ENCODE measurements around the gene DOK5. TPM values are rescaled to one million over a fixed set of nuclear protein-coding genes. Genes with fewer than 3 reads are reported as not detected.

Gene DOK5
- total and polyA plus RNA-seq, 9 of the 15 experiments (the other 6 are each of a cell fraction or from before 2014, with no cell fraction given) = not detected

DNA sequence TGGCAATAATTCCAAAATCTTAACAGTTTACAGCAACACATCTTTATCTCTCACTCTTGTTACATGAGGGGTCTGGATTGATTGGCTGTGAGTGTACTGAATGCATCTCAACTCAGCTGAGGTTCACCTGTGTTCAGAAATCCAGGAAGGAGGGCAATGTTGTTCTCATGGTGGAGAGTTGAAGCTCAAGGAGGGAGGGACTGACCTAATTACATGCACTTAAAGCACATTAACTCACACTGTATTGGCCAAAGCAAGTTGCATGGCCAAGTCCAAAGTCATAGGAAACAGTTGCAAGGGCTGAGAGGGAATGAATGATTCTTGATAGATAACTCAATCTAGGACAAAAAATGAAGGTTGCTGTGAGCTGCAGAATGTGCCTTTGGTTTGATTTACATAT, 102.2 kb downstream of the DOK5 start:
- no peak for DNase-seq (ENCODE audit: extremely low read depth in 1 of 4, low spot score in 3 of 4)
- no peak overlapping the region for H2AFZ ChIP-seq (ENCODE audit: low read depth, low read length)

More for the DNA sequence above, 102.2 kb downstream of the DOK5 start:
- Histone ChIP-seq H3K4me1 (replicated peaks in 1 of 2; ENCODE audit: control insufficient read depth in 2 of 2, insufficient read depth in 2 of 2, low read length in 2 of 2) (no peaks in the 10 kb centered on the region), H3K4me2 (ENCODE audit: insufficient read depth, low read length) (no peak overlapping the region), H3K9me1 (ENCODE audit: control insufficient read depth, insufficient read depth, low read length) (no peaks in the 10 kb centered on the region), H3K79me2 (ENCODE audit: control insufficient read depth, insufficient read depth, low read length) (no peaks in the 10 kb centered on the region), H3K9ac (ENCODE audit: insufficient read depth in 1 of 2, low read depth in 2 of 2, low read length in 2 of 2) (no peak overlapping the region), H4K20me1 (replicated peaks; ENCODE audit: control insufficient read depth, insufficient read depth, low read length) (no peaks in the 10 kb centered on the region), H3K27ac (ENCODE audit: extremely low read depth, low read depth, low read length) (no peak overlapping the region), H3K27me3 (ENCODE audit: control insufficient read depth in 2 of 2, insufficient read depth in 2 of 2, low read length in 2 of 2) (no peaks in the 10 kb centered on the region), H3K9me3 (replicated peaks; ENCODE audit: control insufficient read depth, insufficient read depth, low read depth, low read length) (peaks cover 4% of the 10 kb centered on the region; the same call in 1 of the 2 replicates), H3K36me3 (ENCODE audit: control insufficient read depth, insufficient read depth, low read length) (no peaks in the 10 kb centered on the region), H3K4me3 (no peak overlapping the region)
- TF ChIP-seq CAMTA2 (CRISPR knock-in tag; conservative IDR thresholded peaks at IDR 0.05) (no peak), U2AF2 (optimal IDR thresholded peaks at IDR 0.05; ENCODE audit: low read depth, low read length) (no peak), SUPT5H (IDR thresholded peaks at IDR 0.05) (no peak)
- TF ChIP-seq, protein P1, sequence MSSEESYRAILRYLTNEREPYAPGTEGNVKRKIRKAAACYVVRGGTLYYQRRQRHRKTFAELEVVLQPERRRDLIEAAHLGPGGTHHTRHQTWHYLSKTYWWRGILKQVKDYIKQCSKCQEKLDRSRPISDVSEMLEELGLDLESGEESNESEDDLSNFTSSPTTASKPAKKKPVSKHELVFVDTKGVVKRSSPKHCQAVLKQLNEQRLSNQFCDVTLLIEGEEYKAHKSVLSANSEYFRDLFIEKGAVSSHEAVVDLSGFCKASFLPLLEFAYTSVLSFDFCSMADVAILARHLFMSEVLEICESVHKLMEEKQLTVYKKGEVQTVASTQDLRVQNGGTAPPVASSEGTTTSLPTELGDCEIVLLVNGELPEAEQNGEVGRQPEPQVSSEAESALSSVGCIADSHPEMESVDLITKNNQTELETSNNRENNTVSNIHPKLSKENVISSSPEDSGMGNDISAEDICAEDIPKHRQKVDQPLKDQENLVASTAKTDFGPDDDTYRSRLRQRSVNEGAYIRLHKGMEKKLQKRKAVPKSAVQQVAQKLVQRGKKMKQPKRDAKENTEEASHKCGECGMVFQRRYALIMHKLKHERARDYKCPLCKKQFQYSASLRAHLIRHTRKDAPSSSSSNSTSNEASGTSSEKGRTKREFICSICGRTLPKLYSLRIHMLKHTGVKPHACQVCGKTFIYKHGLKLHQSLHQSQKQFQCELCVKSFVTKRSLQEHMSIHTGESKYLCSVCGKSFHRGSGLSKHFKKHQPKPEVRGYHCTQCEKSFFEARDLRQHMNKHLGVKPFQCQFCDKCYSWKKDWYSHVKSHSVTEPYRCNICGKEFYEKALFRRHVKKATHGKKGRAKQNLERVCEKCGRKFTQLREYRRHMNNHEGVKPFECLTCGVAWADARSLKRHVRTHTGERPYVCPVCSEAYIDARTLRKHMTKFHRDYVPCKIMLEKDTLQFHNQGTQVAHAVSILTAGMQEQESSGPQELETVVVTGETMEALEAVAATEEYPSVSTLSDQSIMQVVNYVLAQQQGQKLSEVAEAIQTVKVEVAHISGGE (CRISPR knock-in tag; IDR thresholded peaks at IDR 0.05) = peak in 1 of 3 experiments; percentile 92; a peak in 2 of 6 replicates
- TF ChIP-seq, protein P2, sequence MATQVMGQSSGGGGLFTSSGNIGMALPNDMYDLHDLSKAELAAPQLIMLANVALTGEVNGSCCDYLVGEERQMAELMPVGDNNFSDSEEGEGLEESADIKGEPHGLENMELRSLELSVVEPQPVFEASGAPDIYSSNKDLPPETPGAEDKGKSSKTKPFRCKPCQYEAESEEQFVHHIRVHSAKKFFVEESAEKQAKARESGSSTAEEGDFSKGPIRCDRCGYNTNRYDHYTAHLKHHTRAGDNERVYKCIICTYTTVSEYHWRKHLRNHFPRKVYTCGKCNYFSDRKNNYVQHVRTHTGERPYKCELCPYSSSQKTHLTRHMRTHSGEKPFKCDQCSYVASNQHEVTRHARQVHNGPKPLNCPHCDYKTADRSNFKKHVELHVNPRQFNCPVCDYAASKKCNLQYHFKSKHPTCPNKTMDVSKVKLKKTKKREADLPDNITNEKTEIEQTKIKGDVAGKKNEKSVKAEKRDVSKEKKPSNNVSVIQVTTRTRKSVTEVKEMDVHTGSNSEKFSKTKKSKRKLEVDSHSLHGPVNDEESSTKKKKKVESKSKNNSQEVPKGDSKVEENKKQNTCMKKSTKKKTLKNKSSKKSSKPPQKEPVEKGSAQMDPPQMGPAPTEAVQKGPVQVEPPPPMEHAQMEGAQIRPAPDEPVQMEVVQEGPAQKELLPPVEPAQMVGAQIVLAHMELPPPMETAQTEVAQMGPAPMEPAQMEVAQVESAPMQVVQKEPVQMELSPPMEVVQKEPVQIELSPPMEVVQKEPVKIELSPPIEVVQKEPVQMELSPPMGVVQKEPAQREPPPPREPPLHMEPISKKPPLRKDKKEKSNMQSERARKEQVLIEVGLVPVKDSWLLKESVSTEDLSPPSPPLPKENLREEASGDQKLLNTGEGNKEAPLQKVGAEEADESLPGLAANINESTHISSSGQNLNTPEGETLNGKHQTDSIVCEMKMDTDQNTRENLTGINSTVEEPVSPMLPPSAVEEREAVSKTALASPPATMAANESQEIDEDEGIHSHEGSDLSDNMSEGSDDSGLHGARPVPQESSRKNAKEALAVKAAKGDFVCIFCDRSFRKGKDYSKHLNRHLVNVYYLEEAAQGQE (IDR thresholded peaks at IDR 0.05; ENCODE audit: borderline replicate concordance) = no peak
- TF ChIP-seq, protein P2 (CRISPR knock-in tag; IDR thresholded peaks at IDR 0.05; ENCODE audit: low read depth) = no peak
- ATAC-seq (no peak), FAIRE-seq (no peak)
- ChIA-PET POLR2A (no interaction called here), CTCF (ENCODE audit: low intra/inter-chr PET ratio) (no interaction called here)
- intact Hi-C loops (cut with micrococcal nuclease) (no loop called here), in situ Hi-C loops (cut with MboI) (no loop called here)
- no TSS peak for BruUV-seq (replicated peaks)

Data from K562 (cell line).